Spleen (tissue), 11 donors: ENCODE measurements around the gene ESAM. TPM values are rescaled to one million over a fixed set of nuclear protein-coding genes. Genes with fewer than 3 reads are reported as not detected.

Experiments
- DNase-seq: peaks from one replicate; pipeline ENCODE4 v3.0.0-alpha.2; 2020
- H3K27ac ChIP-seq, 8 donors: fragments of 200-600 bp; sonication (generic) in 7 of 8; 1 replicate in 4 of 8; 2 replicates in 4 of 8; pipeline versions ENCODE4 v1.5.0 to v1.8.0; 2016 to 2021; ENCODE audit warnings: inconsistent platforms in 4 of 8, mild to moderate bottlenecking in 4 of 8, moderate library complexity in 1 of 8
- H3K27me3 ChIP-seq, 7 donors: fragments of 200-600 bp; sonication (generic) in 6 of 7; replicated peaks in 1 of 7; 1 replicate in 4 of 7; 2 replicates in 3 of 7; pipeline versions ENCODE4 v1.5.0 to v1.8.0; 2016 to 2021; ENCODE audit warnings: inconsistent platforms in 3 of 7, mild to moderate bottlenecking in 1 of 7
- H3K36me3 ChIP-seq, 6 donors: fragments of 200-600 bp; sonication (generic) in 5 of 6; 1 replicate in 4 of 6; 2 replicates in 2 of 6; pipeline versions ENCODE4 v1.5.0 to v1.8.0; 2016 to 2021; ENCODE audit warnings: inconsistent platforms in 2 of 6
- H3K4me1 ChIP-seq, 6 donors: fragments of 200-600 bp; sonication (generic) in 5 of 6; 1 replicate in 3 of 6; 2 replicates in 3 of 6; pipeline versions ENCODE4 v1.5.0 to v1.8.0; 2016 to 2021; ENCODE audit warnings: inconsistent platforms in 3 of 6
- H3K4me3 ChIP-seq, 8 donors: fragments of 200-600 bp; sonication (generic) in 7 of 8; 1 replicate in 4 of 8; 2 replicates in 4 of 8; pipeline versions ENCODE4 v1.5.0 to v1.8.0; 2016 to 2021; ENCODE audit warnings: inconsistent platforms in 4 of 8, mild to moderate bottlenecking in 4 of 8, moderate library complexity in 2 of 8
- H3K9me3 ChIP-seq, 8 donors: fragments of 200-600 bp; sonication (generic) in 7 of 8; 1 replicate in 4 of 8; 2 replicates in 4 of 8; pipeline versions ENCODE4 v1.5.0 to v1.8.0; 2016 to 2021; ENCODE audit warnings: inconsistent platforms in 4 of 8
- POLR2A ChIP-seq, 3 donors: fragments of 450-650 bp; IDR thresholded peaks; one replicate each; pipeline ENCODE4 v1.5.1; 2017; ENCODE audit warnings: antibody characterized with exemption in 3 of 3, mild to moderate bottlenecking in 1 of 3
- POLR2AphosphoS5 ChIP-seq, 3 donors: sonication (generic); formaldehyde crosslinking; IDR thresholded peaks; one replicate each; pipeline ENCODE4 v1.5.1; 2017; ENCODE audit warnings: antibody characterized with exemption in 3 of 3
- WGBS, 5 donors: extraction: QIAGEN DNeasy Blood & Tissue Kit in 3 of 5; methylation state at CpG; one replicate each; pipeline versions ENCODE4 v1.1.5 to v1.1.7; 2013 to 2018; 5-methylcytosine and 5-hydroxymethylcytosine counted together
- intact Hi-C: fragments of 100-400 bp; cut with DNase I; formaldehyde crosslinking; loops from one replicate; pipeline ENCODE4 v1.15.0; 2023; ENCODE audit warnings: low total_unique reads
- polyA plus RNA-seq, 3 donors: library from polyadenylated mRNA; stranded (reverse); fragments of 200-250 nt; gene quantifications; one replicate each; pipeline ENCODE4 v1.2.1, GENCODE V29; 2013
- total RNA-seq, 7 donors: library from RNA; depleted of rRNA in 3 of 7; stranded (reverse); fragments of >200 nt in 3 of 7; fragmentation: NEBNext Ultra II Directional in 4 of 7; extraction: Animal tissue kit (Norgen Biotek cat#: 25700) in 4 of 7; gene quantifications; one replicate each; pipeline versions ENCODE4 v1.1.0 to v1.2.1, GENCODE V29; 2016 to 2021
- TF ChIP-seq, protein P1 (sequence below), 11 experiments: fragments of 200-600 bp in 7 of 11; fragments of 450-650 bp in 4 of 11; sonication (generic) in 4 of 11; IDR thresholded peaks in 8 of 11; conservative IDR thresholded peaks in 3 of 11; 1 replicate in 7 of 11; 2 replicates in 4 of 11; pipeline versions ENCODE4 v1.4.0 to v1.8.0; 2016 to 2021; ENCODE audit warnings: antibody characterized with exemption in 11 of 11, inconsistent platforms in 4 of 11, mild to moderate bottlenecking in 1 of 11
- donor health status: healthy with polysubstance abuse.
- donor health status: DM: no; HTN: no; CAD: no; lungs with moderate emphysema.
- donor health status: DM: no; HTN: no; CAD: no.
- donor health status: Bipolar disorder and iron deficiency.
- donor health status: healthy.
- donor health status: DM: no; HTN: no; CAD: no.
- donor health status: DM: yes; HTN: yes; CAD: no.

The ESAM gene
- total and polyA plus RNA-seq, 10 donors = 14.3 to 49.2 (median 28.8) TPM

DNA sequence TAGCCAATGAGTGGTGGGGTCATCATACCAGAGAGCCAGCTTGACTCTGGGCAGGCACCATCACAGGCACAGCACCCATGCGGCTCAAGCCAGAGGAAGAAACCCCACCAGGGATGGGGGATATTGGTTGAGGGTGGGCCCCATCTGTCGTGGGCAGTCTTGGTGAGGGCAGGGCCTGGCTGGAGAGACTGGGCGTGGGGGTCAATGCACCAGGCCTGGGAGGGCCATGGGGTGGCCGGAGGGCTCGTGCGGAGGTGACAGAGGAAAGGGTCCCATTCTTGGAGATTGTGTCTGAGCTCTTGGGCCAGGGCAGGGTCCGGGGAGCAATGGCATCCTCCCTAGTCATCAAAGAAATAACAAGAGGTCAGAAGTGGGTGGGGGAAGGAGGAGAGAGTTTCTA is 8.5 kb downstream of the ESAM start:
- DNase-seq = no peak
- Histone ChIP-seq H3K4me3 (no peak overlapping the region), H3K27me3 (peaks cover 0 to 22% (median 0%) of the 10 kb centered on the region in 7 donors), H3K9me3 (no peaks in the 10 kb centered on the region), H3K36me3 (no peaks in the 10 kb centered on the region), H3K27ac (no peak overlapping the region), H3K4me1 (peaks cover 3 to 64% (median 38%) of the 10 kb centered on the region in 6 donors)
- WGBS, 5 donors = 90 to 94% (median 92%) methylated on average over 7 of the region's 7 CpGs
- intact Hi-C loops = no loop called here
- TF ChIP-seq POLR2A (IDR thresholded peaks at IDR 0.05) = no peak

DNA sequence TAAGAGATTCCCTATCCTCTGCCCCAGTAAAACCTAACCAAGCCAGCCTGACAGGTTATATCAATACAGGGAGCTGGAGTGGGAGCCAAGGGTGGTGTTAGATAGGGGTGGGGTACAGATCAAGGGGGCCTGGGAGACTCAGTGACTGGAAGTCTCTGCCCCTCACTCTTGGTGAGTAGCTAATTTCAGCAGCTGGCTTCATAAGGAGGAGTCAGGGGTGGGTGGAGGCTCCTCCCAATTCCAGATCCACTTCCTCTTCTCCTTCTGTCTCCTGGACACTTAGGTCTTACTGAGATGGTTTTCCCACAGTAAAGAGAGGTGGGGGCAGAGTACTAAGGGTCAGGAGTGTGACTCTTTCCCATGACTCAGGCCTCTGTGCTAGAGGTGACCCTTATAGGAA is 8.9 kb downstream of the ESAM start:
- peaks cover 0 to 64% (median 38%) of the 10 kb centered on the region in 6 donors for H3K4me1 ChIP-seq
- H3K4me3 ChIP-seq = no peak overlapping the region
- DNase-seq = no peak
- H3K36me3 ChIP-seq = no peaks in the 10 kb centered on the region
- peaks cover 0 to 18% (median 0%) of the 10 kb centered on the region in 7 donors for H3K27me3 ChIP-seq
- TF ChIP-seq POLR2AphosphoS5 (IDR thresholded peaks at IDR 0.05) (no peak), POLR2A (IDR thresholded peaks at IDR 0.05) (no peak)
- TF ChIP-seq, protein P1, sequence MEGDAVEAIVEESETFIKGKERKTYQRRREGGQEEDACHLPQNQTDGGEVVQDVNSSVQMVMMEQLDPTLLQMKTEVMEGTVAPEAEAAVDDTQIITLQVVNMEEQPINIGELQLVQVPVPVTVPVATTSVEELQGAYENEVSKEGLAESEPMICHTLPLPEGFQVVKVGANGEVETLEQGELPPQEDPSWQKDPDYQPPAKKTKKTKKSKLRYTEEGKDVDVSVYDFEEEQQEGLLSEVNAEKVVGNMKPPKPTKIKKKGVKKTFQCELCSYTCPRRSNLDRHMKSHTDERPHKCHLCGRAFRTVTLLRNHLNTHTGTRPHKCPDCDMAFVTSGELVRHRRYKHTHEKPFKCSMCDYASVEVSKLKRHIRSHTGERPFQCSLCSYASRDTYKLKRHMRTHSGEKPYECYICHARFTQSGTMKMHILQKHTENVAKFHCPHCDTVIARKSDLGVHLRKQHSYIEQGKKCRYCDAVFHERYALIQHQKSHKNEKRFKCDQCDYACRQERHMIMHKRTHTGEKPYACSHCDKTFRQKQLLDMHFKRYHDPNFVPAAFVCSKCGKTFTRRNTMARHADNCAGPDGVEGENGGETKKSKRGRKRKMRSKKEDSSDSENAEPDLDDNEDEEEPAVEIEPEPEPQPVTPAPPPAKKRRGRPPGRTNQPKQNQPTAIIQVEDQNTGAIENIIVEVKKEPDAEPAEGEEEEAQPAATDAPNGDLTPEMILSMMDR (IDR thresholded peaks at IDR 0.05 in 8 of 11, conservative IDR thresholded peaks at IDR 0.05 in 3 of 11) = no peak
- intact Hi-C loops = no loop called here
- no peak overlapping the region for H3K27ac ChIP-seq
- no peaks in the 10 kb centered on the region for H3K9me3 ChIP-seq

- TF ChIP-seq POLR2A (IDR thresholded peaks at IDR 0.05) (no peak), POLR2AphosphoS5 (IDR thresholded peaks at IDR 0.05) (no peak)
- TF ChIP-seq, protein P1 (IDR thresholded peaks at IDR 0.05 in 8 of 11, conservative IDR thresholded peaks at IDR 0.05 in 3 of 11) = no peak
- 31 to 39% (median 37%) methylated on average over 10 of the region's 10 CpGs for WGBS, 5 donors
- no peak overlapping the region for H3K4me3 ChIP-seq
- peaks cover 0 to 14% (median 0%) of the 10 kb centered on the region in 7 donors for H3K27me3 ChIP-seq
- DNase-seq = no peak
- H3K36me3 ChIP-seq = no peaks in the 10 kb centered on the region
- H3K27ac ChIP-seq = peak overlapping the region in 2 of 8 donors; percentile 44 to 48
- intact Hi-C loops = no loop called here
- H3K4me1 ChIP-seq = peaks cover 0 to 64% (median 38%) of the 10 kb centered on the region in 6 donors
- no peaks in the 10 kb centered on the region for H3K9me3 ChIP-seq
These were observed 9.5 kb downstream of the ESAM start for GRCh38 chr11:124752471-124753102.

DNA sequence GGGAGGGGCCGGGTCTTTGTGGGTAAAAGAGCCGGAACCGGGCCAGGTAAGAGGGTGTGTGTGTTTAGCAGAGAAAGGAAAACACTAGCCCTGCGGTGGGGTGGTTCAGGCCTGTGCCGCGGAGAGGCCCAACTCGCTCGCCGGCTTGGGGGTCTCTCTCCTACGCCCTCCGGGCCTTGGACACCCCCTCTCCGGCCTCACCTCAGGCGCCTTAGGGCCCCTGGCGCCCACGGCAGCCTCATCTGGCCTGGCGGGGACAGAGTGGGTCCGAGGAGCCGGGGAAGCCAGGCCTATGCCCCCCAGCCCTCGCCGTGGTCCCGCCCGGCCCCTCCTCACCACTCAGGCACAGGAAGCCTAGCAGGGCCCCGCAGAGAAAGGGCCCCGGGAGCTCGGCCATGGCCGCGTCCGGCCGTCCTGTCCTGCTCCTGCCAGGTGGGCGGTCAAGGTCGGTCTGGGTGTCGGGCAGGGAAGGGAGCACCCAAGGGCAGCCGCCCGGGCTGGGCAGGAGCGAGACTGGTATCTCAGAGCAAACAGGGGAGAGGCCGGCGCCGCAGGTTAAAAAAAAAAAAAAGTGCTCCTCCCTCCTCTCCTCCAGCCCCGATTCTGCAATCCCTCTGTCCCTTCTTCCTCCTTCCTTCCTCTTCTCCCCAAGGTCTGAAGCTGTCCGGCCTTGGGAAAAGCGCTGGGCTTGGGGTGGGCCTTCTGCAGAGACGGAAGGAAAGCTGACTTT is 10.2 kb downstream of the ESAM start, which contains the start of gene VSIG2:
Gene VSIG2 (minus strand): TSS at position 515 of the 730 bp plus-strand sequence. CDS start 118 bp downstream, at position 397.
- Histone ChIP-seq H3K36me3 (no peaks in the 10 kb centered on the region), H3K27ac (peak within 1 kb of the TSS in 4 of 8 donors; percentile 3 to 48 (median 41)), H3K27me3 (peaks cover 0 to 14% (median 0%) of the 10 kb centered on the region in 7 donors), H3K4me1 (peaks cover 0 to 64% (median 45%) of the 10 kb centered on the region in 6 donors), H3K9me3 (no peaks in the 10 kb centered on the region), H3K4me3 (no peak within 1 kb of the TSS)
- DNase-seq = peak; percentile 77
- 54 to 81% (median 67%) methylated on average over 29 to 42 of the region's 42 CpGs for WGBS, 5 donors
- intact Hi-C loops = no loop called here
- TF ChIP-seq, protein P1 (IDR thresholded peaks at IDR 0.05 in 8 of 11, conservative IDR thresholded peaks at IDR 0.05 in 3 of 11) = no peak
- TF ChIP-seq POLR2AphosphoS5 (IDR thresholded peaks at IDR 0.05) (peak in 2 of 3 donors; percentile 56 to 76), POLR2A (IDR thresholded peaks at IDR 0.05) (no peak)
